Suppressor macrophage (primary cell): ENCODE measurements around the gene PSEN2.

Source experiments
- DNase-seq, 4 experiments: peaks; one replicate each; pipeline ENCODE4 v3.0.0-alpha.2; 2020 to 2022

PSEN2 gene

GRCh38 chr1:226865590-226865989, 4.8 kb upstream of the PSEN2 start:
- DNase-seq = no peak

DNA sequence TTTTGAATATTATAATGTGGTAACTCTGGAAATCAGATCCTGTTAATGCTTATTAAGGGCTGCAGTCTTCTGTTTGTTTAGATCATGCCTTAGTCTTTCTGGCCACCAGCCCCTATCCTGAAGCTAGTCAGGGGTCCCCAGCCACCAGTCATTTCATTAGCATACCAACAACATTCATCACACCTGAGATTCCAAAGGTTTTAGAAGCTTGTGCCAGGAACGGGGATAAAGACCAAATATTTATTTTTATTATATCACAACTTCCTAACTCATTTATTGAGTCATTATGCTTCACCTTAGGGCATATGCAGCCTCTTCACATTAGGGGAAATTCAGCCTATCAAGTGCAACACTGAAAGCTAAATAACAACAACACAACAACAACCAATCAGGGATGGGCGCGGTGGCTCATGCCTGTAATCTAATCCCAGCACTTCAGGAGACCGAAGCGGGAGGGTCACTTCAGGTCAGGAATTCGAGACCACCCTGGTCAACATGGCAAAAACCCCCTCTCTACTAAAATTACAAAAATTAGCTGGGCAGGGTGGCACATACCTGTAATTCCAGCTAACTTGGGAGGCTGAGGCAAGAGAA, 2.9 kb upstream of the PSEN2 start:
- no peak for DNase-seq

DNA sequence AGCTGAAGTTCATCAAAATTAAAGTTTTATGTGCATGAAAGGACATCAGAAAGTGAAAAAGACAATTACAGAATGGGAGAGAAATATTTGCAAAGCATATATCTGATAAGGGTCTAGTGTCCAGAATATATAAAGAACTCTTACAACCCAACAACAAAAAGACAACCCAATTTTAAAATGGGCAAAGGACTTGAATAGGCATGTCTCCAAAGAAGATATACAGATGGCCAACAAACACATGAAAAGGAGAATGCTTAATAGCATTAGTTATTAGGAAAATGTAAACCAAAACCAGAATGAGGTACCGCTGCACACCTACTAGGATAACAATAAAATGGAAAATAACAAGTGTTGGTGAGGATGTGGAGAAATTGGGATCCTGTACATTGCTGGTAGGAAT, 1.7 kb upstream of the PSEN2 start:
- no peak for DNase-seq

DNA sequence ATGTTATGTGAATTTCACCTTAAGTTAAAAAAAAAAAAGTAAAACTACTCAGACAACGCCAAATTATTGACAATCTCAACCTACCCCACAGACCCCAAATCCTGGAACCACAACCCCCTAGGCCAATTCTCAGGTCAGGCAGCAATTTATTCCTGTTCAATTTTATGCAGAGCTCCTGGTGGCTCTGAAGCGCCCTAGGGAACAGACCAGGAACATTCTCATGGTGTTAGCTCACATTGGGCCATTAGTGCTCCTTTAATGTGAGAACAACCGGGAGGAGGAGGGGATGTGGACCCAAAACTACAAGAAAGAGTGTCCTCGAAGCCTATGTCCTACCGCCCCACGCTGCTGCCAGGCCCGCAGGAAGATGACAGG, 403 bp upstream of the PSEN2 start:
- no peak for DNase-seq

- DNase-seq = no peak
Observed at GRCh38 chr1:226871636-226872327, 1.4 kb downstream of the PSEN2 start.

DNA sequence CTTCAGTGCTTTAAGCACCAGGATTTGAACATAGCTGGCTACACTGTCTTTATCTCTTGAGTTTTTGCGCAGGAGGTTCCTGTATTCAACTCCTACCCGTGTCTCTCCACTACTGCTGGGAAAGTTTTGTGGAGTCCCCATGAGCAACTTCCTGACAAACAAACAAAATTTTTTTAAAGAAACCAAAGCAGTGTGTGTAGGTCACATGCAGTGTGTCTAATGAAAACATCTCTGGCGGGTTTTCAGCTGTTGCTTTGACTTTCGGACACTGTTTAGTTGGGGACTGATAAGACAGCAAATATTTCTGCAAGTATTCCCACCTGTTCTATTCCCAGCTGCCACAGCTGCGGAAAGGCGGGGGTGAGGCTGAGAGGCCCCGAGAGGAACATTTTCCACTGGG, 2.0 kb downstream of the PSEN2 start:
- DNase-seq = peak; percentile 35 to 71 (median 58)

- no peak for DNase-seq
Observed at GRCh38 chr1:226873771-226874578, 3.6 kb downstream of the PSEN2 start.

DNA sequence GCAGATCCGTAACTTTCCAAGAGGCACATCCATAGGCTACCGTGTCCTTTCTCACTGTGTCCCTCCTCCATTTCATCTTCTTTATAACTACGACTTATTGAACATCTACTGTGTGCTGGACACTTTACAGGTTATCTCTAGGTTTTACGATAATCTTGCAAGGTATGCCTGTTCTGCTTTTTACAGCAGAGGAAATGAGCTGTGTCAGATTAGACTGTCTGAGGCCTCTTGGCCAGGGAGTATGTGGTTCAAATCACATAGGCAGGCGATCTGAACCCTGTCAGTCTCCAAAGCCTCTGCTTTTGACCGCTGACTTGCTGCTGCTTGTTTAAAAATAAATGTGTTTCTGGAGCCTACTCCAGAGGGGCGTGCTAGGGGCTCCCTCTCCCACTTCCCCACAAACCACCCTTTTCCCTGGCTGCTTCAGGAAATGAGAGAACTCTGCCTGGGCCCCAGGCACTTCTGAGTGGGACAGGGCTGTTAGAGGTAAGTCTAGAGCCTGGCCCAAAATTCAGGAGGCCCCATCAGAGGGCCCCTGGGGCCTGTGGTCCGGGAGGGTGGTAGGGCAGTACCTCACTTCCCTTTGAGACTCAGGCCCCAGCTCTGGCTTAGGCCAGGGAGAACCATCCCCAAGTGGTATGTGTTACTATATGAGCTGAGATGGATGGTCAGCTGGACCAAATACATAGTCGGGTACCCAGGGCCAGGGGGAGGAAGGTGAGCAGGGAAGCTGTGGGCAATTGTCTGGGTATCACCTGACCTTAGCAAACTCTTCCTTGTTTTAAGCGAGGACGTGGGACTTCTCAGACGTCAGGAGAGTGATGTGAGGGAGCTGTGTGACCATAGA, 4.4 kb downstream of the PSEN2 start:
- no peak for DNase-seq

DNA sequence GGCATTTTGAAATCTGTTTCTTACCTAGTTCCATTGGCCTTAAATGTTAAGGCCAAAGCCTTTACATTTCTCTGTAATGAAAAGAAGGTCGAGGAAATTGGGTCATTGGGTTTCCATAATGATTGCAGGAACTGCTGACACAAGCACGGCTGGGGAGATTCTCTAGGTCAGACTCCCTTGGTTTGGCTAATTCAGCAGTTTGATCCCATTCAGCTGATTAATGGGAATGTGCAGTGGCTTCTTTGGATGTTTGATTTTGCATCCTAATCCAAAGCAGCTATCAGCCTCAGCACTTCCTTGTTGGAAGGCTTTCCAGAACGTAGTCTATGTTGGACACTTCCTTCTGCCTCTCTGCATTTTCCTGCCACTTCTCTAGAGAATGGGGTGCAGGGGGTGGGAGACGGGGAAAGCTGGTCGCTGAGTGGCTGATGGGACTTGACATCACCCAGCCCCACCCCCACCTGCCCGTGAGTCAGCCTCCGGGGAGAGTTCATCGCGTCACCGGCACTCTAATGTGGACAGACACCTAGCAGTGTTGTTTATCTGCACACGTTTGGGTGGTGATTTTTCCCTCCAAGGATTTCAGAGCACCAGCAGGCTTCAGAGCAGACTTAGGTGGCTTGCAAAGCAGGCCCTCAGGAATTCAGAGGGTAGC, 5.4 kb downstream of the PSEN2 start:
- DNase-seq = no peak

DNA sequence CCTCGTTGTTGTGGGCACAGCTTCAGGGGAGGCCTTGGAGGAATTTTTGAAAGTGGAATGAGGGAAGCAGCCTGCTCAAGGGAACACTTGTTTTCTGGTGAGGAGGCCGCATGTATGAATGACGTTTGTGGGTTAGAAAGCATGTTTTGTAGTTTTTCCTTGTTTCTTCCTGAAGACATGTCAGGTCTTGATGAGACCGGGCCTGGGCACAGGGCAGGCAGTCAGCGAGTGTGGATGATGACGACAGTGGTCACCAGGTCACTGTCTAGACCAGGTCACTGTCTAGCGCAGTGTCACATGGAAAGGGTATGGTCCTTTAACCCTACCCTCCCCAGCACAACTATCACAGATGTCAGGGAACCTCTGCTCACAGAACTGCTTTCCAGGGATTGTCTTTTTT, 7.3 kb downstream of the PSEN2 start:
- no peak for DNase-seq

DNA sequence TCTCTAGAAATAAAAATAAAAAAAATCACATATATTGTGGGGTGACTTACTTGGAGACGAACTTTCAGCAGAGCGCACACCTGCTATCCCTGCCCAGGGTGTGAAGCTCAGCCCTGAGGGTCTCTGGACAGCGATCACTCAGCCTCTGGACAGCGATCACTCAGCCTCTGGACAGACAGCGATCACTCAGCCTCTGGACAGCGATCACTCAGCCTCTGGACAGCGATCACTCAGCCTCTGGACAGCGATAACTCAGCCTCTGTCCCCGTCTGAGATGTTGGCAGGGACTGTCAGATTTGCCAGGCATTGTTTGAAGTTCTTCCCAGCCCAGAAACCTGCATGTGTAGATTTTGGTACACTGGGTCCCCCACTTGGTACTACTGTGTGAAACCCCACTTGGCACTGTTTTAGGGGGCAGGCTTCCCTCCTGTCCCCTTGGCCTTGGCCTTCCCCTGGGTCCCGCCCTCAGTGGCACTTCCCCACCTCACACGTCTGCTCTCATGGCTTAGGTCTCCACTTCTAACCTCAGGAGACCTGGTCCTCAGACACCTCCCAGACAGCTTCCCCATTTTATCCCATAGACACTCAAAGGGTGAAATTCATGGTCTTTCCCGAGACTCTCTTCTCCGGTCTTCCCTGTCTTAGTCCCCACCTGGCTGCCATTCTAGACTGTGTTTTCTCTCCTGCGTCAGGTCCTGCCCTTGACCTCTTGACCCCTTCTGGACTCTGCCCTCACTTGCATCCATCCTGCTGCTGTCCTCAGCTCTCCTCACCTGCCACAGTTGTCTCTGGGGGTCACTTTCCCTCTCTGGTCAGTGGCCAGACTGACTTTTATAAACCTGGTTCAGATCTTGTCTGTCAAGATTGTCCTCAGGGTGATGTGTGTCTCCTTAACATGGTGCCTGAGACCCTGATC, 10.2 kb downstream of the PSEN2 start:
- DNase-seq = no peak

GRCh38 chr1:226881515-226882185, 11.2 kb downstream of the PSEN2 start:
- DNase-seq = no peak

DNA sequence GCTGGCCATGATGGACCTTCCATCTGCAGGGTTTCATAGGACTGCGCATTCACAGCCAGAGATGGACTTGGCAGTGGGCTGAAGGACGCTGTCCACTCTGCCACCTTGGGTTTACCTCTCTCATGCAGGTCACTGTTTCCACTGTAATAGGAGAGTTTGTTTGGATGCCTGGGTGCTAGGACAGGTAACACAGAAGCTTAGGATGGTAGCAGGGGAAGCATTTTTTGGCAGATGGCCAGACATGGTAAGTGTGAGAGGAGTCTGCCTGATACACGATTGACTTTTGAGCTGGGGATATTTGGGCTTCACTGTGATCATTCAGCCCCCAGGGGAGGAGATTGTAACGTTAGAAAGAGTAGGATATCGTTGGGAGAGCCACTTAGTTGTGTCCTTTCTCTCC, 11.8 kb downstream of the PSEN2 start:
- DNase-seq = no peak

- no peak for DNase-seq
Observed at GRCh38 chr1:226882631-226883409, 12.4 kb downstream of the PSEN2 start.

DNA sequence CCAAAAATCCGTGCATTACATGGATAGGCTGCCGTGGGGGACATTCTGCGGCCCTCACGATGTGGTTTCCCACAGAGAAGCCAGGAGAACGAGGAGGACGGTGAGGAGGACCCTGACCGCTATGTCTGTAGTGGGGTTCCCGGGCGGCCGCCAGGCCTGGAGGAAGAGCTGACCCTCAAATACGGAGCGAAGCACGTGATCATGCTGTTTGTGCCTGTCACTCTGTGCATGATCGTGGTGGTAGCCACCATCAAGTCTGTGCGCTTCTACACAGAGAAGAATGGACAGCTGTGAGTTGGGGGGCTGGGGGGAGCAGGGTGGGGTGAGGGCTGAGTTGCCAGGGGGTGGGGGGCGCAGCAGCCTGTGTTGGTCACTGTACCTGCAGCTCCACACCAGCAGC, 13.2 kb downstream of the PSEN2 start:
- no peak for DNase-seq

DNA sequence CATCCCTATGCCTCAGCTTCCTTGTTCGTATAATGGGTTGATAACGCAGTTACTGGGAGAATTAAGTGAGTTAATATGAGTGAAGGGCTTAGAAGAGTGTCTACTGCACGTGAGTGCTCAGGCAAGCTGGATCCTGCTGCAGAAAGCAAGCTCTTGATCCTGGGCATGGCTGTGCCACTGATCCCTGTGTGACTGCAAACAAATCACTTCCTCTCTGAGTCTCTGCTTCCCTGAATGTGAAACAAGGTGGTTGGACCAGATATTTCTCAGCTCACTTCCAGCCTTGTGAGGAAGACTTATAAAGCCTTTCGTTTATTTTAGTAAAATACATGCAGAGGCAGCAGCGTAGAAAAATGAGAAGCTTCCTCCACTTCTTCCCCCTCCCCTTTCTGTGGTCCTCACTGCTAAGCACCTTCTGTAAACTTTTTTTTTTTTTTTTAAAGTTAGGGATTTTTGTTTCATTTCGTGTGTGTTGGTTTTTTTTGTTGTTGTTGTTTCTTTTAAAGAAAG, 13.8 kb downstream of the PSEN2 start:
- peak; percentile 10 to 44 (median 33) for DNase-seq

DNA sequence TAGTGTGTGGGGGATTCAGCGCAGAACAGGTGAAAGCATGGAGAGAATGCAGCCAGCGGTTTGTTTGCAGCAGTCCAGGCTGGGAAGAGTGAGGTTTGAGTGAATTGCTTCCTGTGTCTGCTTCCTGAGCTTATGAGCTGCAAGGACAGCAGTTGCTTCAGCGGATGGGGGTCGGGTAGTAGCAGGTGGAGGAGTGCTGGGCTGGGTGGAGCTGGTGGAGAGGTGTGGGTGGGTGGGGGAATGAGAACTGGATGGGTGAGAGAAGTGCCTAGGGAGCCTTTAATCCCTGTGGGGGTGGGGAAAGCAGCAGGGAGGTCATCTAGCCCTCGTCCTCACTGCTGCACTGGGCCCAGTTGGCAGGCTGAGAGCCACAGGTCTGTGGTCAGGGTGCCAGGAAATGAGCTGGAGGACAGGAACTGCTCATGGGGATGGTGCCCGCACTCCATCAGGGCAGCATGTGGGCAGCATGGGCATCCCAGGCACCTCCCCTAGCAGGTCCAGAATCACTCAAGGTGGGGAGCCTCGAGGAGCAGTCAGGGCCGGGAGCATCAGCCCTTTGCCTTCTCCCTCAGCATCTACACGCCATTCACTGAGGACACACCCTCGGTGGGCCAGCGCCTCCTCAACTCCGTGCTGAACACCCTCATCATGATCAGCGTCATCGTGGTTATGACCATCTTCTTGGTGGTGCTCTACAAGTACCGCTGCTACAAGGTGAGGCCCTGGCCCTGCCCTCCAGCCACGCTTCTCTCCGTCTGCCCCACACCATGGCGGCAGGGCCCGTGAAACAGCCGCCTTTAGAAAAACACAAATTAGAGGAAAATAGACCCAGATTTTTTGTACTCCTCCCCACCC, 14.8 kb downstream of the PSEN2 start:
- no peak for DNase-seq

- DNase-seq = peak in 3 of 4 experiments; percentile 30 to 60 (median 53)
Observed at GRCh38 chr1:226886122-226886901, 15.9 kb downstream of the PSEN2 start.
